Heart left ventricle (tissue), 16 donors: ENCODE results near the gene ZCCHC2. TPM values are rescaled to one million over a fixed set of nuclear protein-coding genes. Genes with fewer than 3 reads are reported as not detected.

Experiments used
- ATAC-seq, 4 donors: fragments of 200-7000 bp; cut with Tn5 transposase; one replicate each; pipeline ENCODE4 v1.9.1; 2020 to 2022; ENCODE audit warnings: moderate library complexity in 4 of 4, mild to moderate bottlenecking in 3 of 4, moderate number of reproducible peaks in 1 of 4
- DNase-seq, 5 donors: peaks; one replicate each; pipeline ENCODE4 v3.0.0-alpha.2; 2020
- H3K27ac ChIP-seq, 12 donors: fragments of 200-600 bp; sonication (generic) in 4 of 12; one replicate each; pipeline versions ENCODE4 v1.5.0 to v1.8.0; 2016 to 2022; ENCODE audit warnings: mild to moderate bottlenecking in 2 of 12
- H3K27me3 ChIP-seq, 9 donors: fragments of 200-600 bp; sonication (generic) in 2 of 9; one replicate each; pipeline versions ENCODE4 v1.5.1 to v1.8.0; 2016 to 2022; ENCODE audit warnings: mild to moderate bottlenecking in 3 of 9
- H3K36me3 ChIP-seq, 9 donors: fragments of 200-600 bp; sonication (generic) in 2 of 9; one replicate each; pipeline versions ENCODE4 v1.5.0 to v1.8.0; 2018 to 2022; ENCODE audit warnings: mild to moderate bottlenecking in 2 of 9
- H3K4me1 ChIP-seq, 12 donors: fragments of 200-600 bp; sonication (generic) in 4 of 12; one replicate each; pipeline versions ENCODE4 v1.5.0 to v1.8.0; 2016 to 2022; ENCODE audit warnings: mild to moderate bottlenecking in 3 of 12
- H3K4me3 ChIP-seq, 12 donors: fragments of 200-600 bp; sonication (generic) in 4 of 12; one replicate each; pipeline versions ENCODE4 v1.5.0 to v1.8.0; 2017 to 2022; ENCODE audit warnings: mild to moderate bottlenecking in 9 of 12, moderate library complexity in 4 of 12
- H3K9me3 ChIP-seq, 12 donors: fragments of 200-600 bp; sonication (generic) in 4 of 12; one replicate each; pipeline versions ENCODE4 v1.5.0 to v1.8.0; 2016 to 2022; ENCODE audit warnings: mild to moderate bottlenecking in 1 of 12
- POLR2A ChIP-seq, 2 donors: fragments of 450-650 bp; IDR thresholded peaks; one replicate each; pipeline ENCODE4 v1.6.1; 2017; ENCODE audit warnings: antibody characterized with exemption in 2 of 2, mild to moderate bottlenecking in 2 of 2, moderate library complexity in 2 of 2
- WGBS, 4 donors: extraction: QIAGEN DNeasy Blood & Tissue Kit in 2 of 4; methylation state at CpG; one replicate each; pipeline versions ENCODE4 v1.1.5 to v1.1.7; 2013 to 2018; 5-methylcytosine and 5-hydroxymethylcytosine counted together
- intact Hi-C, 10 donors: fragments of 100-400 bp; cut with DNase I; formaldehyde crosslinking; loops; one replicate each; pipeline versions ENCODE4 v1.11.1 to v1.14.2; 2022
- polyA plus RNA-seq, 2 donors: library from polyadenylated mRNA; stranded (reverse); fragments of 200-250 nt; gene quantifications; one replicate each; pipeline ENCODE4 v1.2.3, GENCODE V29; 2013
- total RNA-seq, 9 donors: library from RNA; depleted of rRNA in 2 of 9; stranded (reverse); fragments of >200 nt in 2 of 9; fragmentation: NEBNext Ultra II Directional in 3 of 9; extraction: Animal tissue kit (Norgen Biotek cat#: 25700) in 3 of 9; gene quantifications; one replicate each; pipeline versions ENCODE4 v1.1.0 to v1.2.4, GENCODE V29; 2016 to 2023
- TF ChIP-seq, protein P1 (sequence below), 12 donors: fragments of 200-600 bp; sonication (generic) in 4 of 12; IDR thresholded peaks; one replicate each; pipeline versions ENCODE4 v1.5.0 to v1.8.0; 2018 to 2022; ENCODE audit warnings: antibody characterized with exemption in 12 of 12, mild to moderate bottlenecking in 5 of 12
- donor health status: ischemic (EF 13 %, LVEDD 7.1; RV severe dilation, severe dysfunction).
- donor health status: healthy with polysubstance abuse.
- donor health status: DM: no; HTN: yes; CAD: no.
- donor health status: DM: no; HTN: no; CAD: no.
- donor health status: ischemic (EF 25% LVEDD 6.9; RV normal size, moderate dysfunction).
- donor health status: ischemic (EF 25% LVEDD 5.7; RV mildly dilated, moderate dysfunction).
- donor health status: healthy.
- donor health status: DM: yes; HTN: yes; CAD: no.
- donor health status: ischemic (EF 35%, LVEDD 5.7; RV mildly dilated, moderate dysfunction).
- donor health status: nonischemic (EF 11% LVEDD 7.7; RV severe dilation, severe dysfunction).
- donor health status: DM: yes; HTN: yes; CAD: no.
- donor health status: PGD.
- donor health status: ischemic (EF 29% LVEDD 5.4; RV normal size, mild dysfunction).
- donor health status: nonischemic (EF 23%, LVEDD 6.1; RV moderate dilation, normal function).

Gene ZCCHC2
- total and polyA plus RNA-seq, 11 donors = 5.6 to 27.5 (median 18.6) TPM

DNA sequence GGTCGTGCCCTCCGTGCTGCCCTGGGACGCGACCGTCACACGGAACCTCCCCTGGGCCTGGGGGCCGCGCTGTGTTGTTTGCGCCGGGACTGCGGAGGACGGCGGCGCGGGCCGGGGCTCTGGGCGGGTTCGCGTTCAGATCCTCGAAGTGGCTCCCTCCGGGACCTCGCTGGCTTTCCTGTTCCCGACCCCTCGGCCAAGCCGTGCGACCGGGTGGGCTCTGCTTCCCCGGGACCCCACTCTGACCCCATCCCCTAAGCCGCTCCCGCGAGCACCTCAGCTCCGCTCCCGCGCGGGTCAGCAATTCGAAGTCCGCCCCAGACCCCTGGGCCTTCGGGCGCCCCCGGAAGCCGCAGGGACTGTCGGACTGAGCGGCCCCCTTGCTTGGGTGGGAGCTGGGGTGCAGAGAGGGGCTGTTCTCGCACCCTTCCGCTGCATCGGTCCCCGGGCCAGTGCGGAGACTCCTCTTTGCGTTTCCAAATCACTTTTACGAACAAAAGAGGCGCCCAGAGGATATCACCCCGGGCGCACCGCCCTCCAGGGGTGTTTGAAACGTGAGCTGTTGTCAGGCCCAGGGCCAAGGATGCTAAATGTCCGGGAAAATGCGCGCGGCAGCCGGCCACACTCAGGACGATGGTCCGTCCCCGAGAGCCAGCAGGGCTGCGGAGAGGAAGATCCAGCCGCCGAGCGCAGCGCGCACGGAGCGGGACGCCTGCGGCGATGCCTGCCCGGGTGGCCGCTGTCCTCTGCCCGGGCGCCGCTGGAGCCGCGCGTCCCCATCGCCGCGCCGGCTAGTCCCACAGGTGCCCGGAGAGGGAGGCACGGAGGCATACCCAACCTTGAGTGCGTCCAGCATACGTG lies 73.5 kb downstream of the ZCCHC2 start:
- DNase-seq (peak in 2 of 5 donors; percentile 26 to 34), ATAC-seq (peak; percentile 37 to 78 (median 52))
- TF ChIP-seq, protein P1, sequence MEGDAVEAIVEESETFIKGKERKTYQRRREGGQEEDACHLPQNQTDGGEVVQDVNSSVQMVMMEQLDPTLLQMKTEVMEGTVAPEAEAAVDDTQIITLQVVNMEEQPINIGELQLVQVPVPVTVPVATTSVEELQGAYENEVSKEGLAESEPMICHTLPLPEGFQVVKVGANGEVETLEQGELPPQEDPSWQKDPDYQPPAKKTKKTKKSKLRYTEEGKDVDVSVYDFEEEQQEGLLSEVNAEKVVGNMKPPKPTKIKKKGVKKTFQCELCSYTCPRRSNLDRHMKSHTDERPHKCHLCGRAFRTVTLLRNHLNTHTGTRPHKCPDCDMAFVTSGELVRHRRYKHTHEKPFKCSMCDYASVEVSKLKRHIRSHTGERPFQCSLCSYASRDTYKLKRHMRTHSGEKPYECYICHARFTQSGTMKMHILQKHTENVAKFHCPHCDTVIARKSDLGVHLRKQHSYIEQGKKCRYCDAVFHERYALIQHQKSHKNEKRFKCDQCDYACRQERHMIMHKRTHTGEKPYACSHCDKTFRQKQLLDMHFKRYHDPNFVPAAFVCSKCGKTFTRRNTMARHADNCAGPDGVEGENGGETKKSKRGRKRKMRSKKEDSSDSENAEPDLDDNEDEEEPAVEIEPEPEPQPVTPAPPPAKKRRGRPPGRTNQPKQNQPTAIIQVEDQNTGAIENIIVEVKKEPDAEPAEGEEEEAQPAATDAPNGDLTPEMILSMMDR (IDR thresholded peaks at IDR 0.05) = no peak
- TF ChIP-seq POLR2A (IDR thresholded peaks at IDR 0.05) = no peak
- peak overlapping the region; percentile 28 to 63 (median 53) for H3K4me3 ChIP-seq
- H3K36me3 ChIP-seq = no peaks in the 10 kb centered on the region
- H3K27ac ChIP-seq = peak overlapping the region in 7 of 12 donors; percentile 0 to 22 (median 13)
- H3K4me1 ChIP-seq = peaks cover 0 to 21% (median 12%) of the 10 kb centered on the region in 12 donors
- intact Hi-C loops = loop anchor here in 1 of 10 donors (5.0 kb wide), 1 partner anchor 116 kb away; no protein-coding TSS in a partner anchor
- peaks cover 0 to 38% (median 21%) of the 10 kb centered on the region in 9 donors for H3K27me3 ChIP-seq
- peaks cover 0 to 5% (median 0%) of the 10 kb centered on the region in 12 donors for H3K9me3 ChIP-seq
- WGBS, 4 donors = 2 to 4% (median 3%) methylated on average over 69 to 90 of the region's 90 CpGs

DNA sequence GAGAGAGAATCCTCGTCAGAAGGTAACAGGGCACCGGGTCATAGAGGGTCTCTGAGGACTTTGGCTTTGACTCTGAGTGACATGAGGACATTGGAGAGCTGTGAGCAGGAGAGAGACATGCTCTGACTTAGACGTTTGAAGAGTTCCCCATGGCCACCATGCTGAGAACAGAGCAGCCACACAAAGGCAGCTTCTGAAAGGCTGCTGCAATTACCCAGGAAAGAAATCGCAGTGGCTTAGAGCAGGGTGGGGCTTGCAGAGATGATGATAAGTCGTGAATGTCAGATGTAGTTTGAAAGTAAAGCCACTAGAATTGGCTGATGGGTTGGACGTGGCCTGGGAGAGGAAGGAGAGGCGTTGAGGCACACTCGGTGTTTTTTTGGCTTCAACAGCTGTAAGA lies 79.0 kb downstream of the ZCCHC2 start:
- ATAC-seq (no peak), DNase-seq (no peak)
- Histone ChIP-seq H3K4me3 (no peak overlapping the region), H3K36me3 (no peaks in the 10 kb centered on the region), H3K27ac (no peak overlapping the region), H3K9me3 (no peaks in the 10 kb centered on the region), H3K27me3 (peaks cover 0 to 42% (median 14%) of the 10 kb centered on the region in 9 donors), H3K4me1 (peaks cover 0 to 5% (median under 1%) of the 10 kb centered on the region in 12 donors)
- WGBS, 4 donors = 78 to 84% (median 82%) methylated on average over 8 of the region's 8 CpGs
- TF ChIP-seq POLR2A (IDR thresholded peaks at IDR 0.05) = no peak
- TF ChIP-seq, protein P1 (IDR thresholded peaks at IDR 0.05) = no peak
- intact Hi-C loops = no loop called here

DNA sequence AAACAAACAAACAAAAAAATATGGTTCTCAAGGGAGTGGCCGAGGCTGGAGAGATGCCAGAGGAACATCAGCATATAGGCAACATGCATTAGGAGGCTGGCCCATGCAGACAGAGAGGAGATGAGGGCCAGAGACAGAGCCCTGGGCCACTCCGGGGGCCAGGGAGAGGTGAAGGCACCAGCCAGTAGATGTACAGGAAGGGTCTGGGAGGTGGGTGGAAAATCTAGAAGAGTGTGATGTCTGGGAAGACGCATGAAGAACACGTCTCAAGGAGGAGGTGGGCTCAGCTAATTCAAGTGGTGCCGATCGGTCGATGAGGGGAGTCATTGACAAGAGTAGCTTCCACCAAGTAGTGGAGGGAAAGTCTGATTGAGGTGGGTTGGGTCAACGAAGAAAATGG lies 79.9 kb downstream of the ZCCHC2 start:
- H3K27me3 ChIP-seq = peaks cover 0 to 34% (median 9%) of the 10 kb centered on the region in 9 donors
- no peak for TF ChIP-seq POLR2A (IDR thresholded peaks at IDR 0.05)
- TF ChIP-seq, protein P1 (IDR thresholded peaks at IDR 0.05) = no peak
- 91 to 97% (median 94%) methylated on average over 8 of the region's 8 CpGs for WGBS, 4 donors

DNA sequence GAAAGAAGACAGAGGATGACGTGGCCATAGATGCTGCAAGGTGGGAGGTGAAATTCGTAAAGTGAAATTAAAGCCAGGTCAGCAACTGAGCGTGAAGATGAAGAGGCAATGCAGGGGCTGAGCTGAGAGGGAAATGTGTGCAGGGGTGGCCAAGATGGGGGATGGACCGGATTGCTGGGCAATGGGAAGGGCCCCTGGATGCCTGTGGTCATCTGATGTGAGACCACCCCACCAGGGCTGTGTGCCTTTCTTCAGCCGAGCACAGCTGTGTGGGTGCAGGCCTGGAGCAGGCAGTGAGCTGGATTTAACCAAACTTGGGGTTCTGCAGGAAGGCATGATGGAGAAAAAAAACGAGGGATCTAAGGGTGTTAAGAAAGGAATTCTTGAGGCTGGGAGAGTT lies 80.4 kb downstream of the ZCCHC2 start:
- 81 to 95% (median 92%) methylated on average over 6 of the region's 6 CpGs for WGBS, 4 donors
- intact Hi-C loops = no loop called here

More for the DNA sequence above, 79.9 kb downstream of the ZCCHC2 start:
- Histone ChIP-seq H3K9me3 (peaks cover 0 to 2% (median 0%) of the 10 kb centered on the region in 12 donors), H3K4me1 (no peaks in the 10 kb centered on the region), H3K36me3 (no peaks in the 10 kb centered on the region), H3K4me3 (no peak overlapping the region), H3K27ac (no peak overlapping the region)
- ATAC-seq (no peak), DNase-seq (peak in 1 of 5 donors; percentile 7)
- intact Hi-C loops = no loop called here

More for the DNA sequence above, 80.4 kb downstream of the ZCCHC2 start:
- no peak overlapping the region for H3K27ac ChIP-seq
- H3K4me3 ChIP-seq = no peak overlapping the region
- H3K9me3 ChIP-seq = peaks cover 0 to 2% (median 0%) of the 10 kb centered on the region in 12 donors
- no peaks in the 10 kb centered on the region for H3K36me3 ChIP-seq
- no peaks in the 10 kb centered on the region for H3K4me1 ChIP-seq
- TF ChIP-seq POLR2A (IDR thresholded peaks at IDR 0.05) = no peak
- TF ChIP-seq, protein P1 (IDR thresholded peaks at IDR 0.05) = no peak
- no peak for ATAC-seq
- peaks cover 0 to 29% (median 5%) of the 10 kb centered on the region in 9 donors for H3K27me3 ChIP-seq
- DNase-seq = no peak
